ENCODE measurements around the gene MSH5. TPM values are rescaled to one million over a fixed set of nuclear protein-coding genes. Genes with fewer than 3 reads are reported as not detected.
A peak's percentile ranks its signal among the peaks of the same experiment; 100 is the strongest.

MSH5 gene
- total RNA-seq, 1 donor from 2014 or later = 4.4 TPM

- DNase-seq (ENCODE audit: low read depth) = no peak
Measured at GRCh38 chr6:31760790-31761189, 21.0 kb downstream of the MSH5 start.

GRCh38 chr6:31761343-31761742, 21.5 kb downstream of the MSH5 start:
- no peak for DNase-seq (ENCODE audit: low read depth)

GRCh38 chr6:31762356-31762755, 22.6 kb downstream of the MSH5 start, which contains the start of gene SAPCD1:
TSS of gene SAPCD1 (plus strand) at chr6:31762656. CDS start at chr6:31763055, 399 bp downstream.
- DNase-seq (ENCODE audit: low read depth) = no peak

DNA sequence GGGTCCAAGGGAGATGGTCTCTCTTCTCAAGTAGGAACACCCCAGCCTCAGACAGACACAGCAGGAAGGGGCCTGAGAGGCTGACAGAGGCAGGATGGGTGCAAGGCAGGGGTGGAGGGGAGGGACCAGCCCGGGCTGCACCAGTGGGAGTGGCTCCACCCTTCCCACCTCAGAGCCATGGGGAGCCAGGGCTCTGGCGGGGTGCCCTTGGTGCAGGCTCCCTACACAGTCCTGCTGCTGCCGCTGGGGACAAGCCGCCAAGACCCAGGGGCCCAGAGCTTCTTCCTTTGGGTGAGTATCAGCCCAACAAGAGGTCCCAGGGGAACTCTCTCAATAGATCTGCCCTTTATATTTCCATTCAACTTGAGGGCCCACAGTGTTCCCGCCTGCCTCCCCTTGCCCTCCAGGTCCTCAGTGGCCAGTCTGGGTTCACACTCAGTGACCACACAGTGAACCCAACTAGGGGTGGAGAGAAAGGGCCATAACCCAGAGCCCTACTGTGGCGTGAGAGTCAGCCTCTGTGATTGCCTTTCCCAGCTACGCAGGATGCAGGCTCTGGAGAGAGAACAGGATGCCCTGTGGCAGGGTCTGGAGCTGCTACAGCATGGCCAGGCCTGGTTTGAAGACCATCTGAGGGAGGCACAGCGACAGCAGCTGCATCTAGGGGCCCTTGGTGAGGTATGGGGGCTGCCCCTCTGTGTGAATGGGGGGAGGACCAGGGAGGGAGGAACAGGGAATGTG, 23.2 kb downstream of the MSH5 start:
- DNase-seq (ENCODE audit: low read depth) = no peak

DNA sequence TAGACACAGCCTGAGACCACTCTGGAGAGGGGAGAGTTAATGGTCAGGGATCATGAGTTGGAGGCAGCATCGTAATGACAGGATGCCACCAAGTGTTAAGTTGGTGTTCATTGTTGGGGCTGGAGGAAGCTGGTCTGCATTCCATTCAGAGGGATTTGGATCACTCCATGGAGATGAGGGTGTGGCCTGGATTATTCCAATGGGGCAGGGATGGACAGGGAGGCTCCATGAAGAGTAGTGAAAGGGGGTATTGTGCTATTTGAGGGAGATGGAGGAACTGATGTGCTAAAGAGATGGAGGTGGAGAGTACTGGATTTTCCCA, 23.8 kb downstream of the MSH5 start:
- peak; percentile 45 for DNase-seq (ENCODE audit: low read depth)

GRCh38 chr6:31764198-31764597, 24.4 kb downstream of the MSH5 start:
- DNase-seq (ENCODE audit: low read depth) = no peak

- DNase-seq (ENCODE audit: low read depth) = no peak
Measured at GRCh38 chr6:31765559-31765909, 25.7 kb downstream of the MSH5 start.

- no peak for DNase-seq (ENCODE audit: low read depth)
Measured at GRCh38 chr6:31765910-31766794, 26.3 kb downstream of the MSH5 start.

GRCh38 chr6:31767096-31767645, 27.4 kb downstream of the MSH5 start:
- DNase-seq (ENCODE audit: low read depth) = no peak

DNA sequence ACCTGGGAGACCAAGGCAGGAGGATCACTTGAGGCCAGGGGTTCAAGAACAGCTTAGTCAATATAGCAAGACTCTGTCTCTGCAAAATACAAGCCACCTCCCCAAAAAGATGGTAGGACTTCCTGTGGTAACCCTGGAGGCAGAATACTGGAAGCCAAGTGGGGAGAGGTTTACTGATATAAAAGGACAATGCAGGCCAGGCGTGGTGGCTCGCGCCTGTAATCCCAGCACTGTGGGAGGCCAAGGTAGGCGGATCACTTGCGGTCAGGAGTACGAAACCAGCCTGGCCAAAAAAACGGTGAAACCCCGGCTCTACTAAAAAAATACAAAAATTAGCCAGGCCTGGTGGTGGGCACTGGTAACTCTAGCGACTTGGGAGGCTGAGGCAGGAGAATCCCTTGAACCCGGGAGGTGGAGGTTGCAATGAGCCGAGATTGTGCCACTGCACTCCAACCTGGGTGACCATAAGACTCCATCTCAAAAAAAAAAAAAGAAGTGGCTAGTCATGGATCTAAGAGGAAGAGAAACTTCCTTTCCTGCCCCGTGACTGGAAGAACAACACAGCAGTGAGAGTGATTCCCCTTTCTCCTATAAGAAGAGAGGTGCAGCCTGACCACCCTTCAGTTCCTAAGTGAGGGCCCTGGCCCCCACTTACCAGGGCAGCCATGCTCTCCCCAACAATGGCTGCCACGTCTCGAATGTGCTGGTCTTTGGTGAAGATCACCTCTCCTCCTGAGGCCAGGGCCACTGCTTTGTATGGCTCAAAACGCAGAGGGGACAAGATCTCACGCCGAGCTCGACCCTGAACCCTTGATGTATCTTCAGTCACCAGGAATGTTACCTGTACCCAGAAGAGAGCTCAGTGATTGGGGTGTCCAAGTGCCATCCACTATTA, 28.8 kb downstream of the MSH5 start:
- no peak for DNase-seq (ENCODE audit: low read depth)

GRCh38 chr6:31769684-31770371, 30.0 kb downstream of the MSH5 start:
- peak; percentile 44 for DNase-seq (ENCODE audit: low read depth)

DNA sequence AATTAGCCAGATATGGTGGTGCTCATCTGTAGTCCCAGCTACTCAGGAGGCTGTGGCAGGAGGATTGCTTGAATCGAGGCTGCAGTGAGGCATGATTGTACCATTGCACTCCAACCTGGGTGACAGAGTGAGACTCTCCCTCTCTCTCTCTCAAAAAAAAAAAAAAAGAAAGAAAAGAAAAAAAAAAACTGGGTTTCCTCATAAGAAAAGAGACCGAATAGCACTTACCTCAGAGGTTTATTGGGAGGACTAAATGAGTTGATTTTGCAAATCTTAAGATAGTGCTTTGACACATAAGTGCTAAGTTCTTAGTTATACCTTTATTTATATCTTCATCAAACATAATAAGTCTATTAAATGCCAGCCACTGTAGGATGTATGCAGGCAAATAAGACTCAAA, 31.1 kb downstream of the MSH5 start:
- DNase-seq (ENCODE audit: low read depth) = no peak

DNA sequence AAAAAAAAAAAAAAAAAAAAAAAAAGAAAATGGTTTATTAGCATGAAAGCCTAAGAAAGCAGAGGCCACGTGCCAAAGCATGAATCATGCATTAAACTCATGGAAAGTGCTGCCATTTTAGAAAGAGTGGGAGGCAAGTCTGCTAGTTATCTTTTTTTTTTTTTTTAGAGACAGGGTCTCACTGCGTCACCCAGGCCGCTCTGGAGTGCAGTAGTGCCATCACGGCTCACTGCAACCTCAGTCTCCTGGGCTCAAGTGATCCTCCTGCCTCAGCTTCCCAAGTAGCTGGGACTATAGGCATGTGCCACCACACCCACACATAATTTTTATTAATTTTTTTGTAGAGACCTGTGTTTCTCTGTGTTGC, 32.2 kb downstream of the MSH5 start:
- no peak for DNase-seq (ENCODE audit: low read depth)

DNA sequence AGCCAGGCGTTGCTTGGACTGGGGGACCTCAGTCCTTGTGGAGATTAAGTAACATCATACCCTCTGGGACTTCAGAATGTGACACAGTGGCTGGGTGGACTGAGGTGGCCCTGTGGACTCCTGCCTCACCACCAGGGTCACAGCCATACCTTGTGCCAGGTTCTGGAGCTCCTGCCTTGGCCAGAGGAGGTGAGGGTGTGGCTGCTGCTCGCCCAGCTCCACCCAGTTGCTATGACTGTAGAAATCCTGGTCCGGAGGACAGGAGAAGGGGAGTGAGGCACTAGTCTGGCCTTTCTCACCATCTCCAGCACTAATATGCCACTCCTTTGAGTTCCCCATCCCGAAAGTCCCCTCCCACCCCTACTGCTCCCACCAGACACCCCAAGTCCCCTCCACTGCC, 35.4 kb downstream of the MSH5 start:
- no peak for DNase-seq (ENCODE audit: low read depth)

- DNase-seq (ENCODE audit: low read depth) = no peak
Measured at GRCh38 chr6:31775633-31776484, 36.1 kb downstream of the MSH5 start.

DNA sequence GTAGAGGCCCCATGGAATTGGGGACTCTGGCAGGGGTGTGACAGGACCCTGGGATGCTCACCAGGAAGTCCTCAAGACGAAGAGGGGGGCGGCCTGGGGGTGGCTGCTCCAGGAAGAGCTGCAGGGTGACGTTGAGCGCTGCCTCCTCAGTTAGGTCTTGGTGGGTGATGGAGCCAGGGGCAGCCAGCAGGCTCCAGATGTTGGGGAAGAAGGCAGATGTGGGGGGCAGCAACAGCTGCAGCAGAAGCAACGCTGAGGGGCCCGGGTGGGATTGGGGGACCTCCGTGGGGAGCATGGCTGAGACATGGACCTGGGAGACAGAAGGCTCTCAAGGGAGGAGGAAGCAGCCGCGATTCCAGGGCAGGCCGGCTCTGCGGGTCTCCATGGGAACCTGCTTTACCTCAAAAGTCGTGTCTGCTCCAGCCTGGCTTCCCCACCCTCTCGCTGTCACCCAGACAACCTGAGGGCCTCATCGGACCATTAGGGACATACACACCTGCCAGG, 36.7 kb downstream of the MSH5 start:
- DNase-seq (ENCODE audit: low read depth) = no peak

DNA sequence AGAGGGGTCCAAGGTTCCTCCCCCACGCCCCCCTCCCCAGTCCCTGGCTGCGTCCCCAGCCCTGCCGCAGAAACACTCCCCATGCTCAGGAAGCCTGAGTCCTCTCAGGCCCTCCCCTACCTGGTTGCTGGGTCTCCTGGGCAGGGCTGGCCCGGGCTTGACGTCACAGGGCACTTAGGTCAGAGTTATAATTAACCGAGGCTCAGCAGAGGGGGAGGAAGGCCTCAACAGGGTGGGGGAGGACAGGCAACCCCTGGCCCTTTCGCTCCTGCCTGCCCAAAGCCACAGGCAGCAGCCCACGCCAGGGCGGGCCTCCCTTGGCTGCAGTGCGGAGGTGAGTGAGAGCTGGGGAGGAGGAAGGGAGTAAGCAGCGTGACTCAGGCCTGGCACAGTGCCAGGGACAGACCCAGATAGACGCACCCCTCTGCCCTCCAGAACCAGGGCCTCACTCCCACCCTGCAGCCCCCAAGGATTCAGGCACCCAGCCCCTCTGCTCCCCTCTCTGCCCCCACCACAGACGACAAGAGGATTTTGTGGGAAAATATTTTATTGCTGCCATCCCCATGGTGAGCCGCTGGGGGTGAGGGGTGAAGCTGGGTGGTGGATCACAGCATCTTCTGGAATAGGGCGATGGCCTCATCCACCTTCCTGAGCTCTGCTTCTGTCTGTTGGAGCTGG, 37.3 kb downstream of the MSH5 start, which contains the start of gene VWA7:
Gene VWA7, minus strand, starts transcription at position 340 of the 678 bp plus-strand sequence. CDS start 549 bp downstream, outside the sequence.
- DNase-seq (ENCODE audit: low read depth) = peak; percentile 95

GRCh38 chr6:31777667-31778050, 37.9 kb downstream of the MSH5 start:
- DNase-seq (ENCODE audit: low read depth) = no peak

DNA sequence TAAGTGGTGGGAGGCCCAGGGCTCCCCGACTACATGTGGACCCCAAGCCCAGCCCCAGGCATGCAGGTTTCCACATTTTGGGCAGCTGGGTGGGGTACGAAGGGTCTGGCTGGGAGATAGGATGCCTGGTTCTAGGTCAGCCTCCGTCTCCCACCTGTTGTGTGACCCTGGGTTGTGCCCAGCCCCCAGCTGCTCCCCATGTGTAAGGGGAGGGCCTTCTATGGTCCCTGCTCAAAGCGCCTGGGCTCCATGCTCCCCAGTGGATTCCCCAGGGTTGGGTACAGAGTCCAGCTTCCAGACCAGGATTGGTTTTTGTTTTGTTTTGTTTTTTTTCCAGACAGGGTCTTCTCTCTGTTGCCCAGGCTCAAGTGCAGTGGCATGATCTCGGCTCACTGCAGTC, 38.4 kb downstream of the MSH5 start:
- DNase-seq (ENCODE audit: low read depth) = no peak
